ENCODE data around the gene ENOX1.

ENOX1 gene

DNA sequence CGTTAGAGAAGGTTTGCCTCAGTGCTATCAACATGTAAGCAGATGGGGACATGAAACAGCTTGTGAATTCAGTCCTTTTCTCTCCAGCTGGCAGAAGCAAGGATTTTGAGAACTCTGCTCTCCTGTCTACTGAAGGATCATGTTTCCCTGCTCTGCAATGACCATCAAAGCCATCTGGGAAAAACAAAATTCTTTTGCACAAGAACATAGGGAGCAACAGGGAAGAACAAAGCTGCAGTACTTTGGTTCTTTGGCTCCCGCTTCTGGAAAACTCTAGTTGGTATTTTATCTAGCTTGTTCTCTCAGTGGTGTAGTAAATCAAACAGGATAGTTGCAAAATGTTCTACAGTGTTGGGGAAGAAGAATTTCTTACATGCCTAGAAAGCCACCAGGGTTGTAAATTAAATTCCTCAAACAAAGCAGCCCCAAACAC lies 270.4 kb downstream of the ENOX1 start:
- no peak for TF ChIP-seq POLR2AphosphoS5 (IDR thresholded peaks at IDR 0.05; ENCODE audit: borderline replicate concordance, low read depth, low read length)
- no peak for TF ChIP-seq FOXP2 (optimal IDR thresholded peaks at IDR 0.05; ENCODE audit: control extremely low read depth, extremely low read length, insufficient read depth)
- TF ChIP-seq EZH2 (IDR thresholded peaks at IDR 0.05): no peak
- Histone ChIP-seq H3K4me3 (no peak overlapping the region), H3K27ac (no peak overlapping the region), H3K9me3 (ENCODE audit: low read depth, low read length) (no peaks in the 10 kb centered on the region), H3K36me3 (ENCODE audit: insufficient read depth, low read length) (no peaks in the 10 kb centered on the region), H3K9ac (ENCODE audit: insufficient read length) (no peak overlapping the region)
- no peak for DNase-seq (ENCODE audit: low read depth, low spot score)

DNA sequence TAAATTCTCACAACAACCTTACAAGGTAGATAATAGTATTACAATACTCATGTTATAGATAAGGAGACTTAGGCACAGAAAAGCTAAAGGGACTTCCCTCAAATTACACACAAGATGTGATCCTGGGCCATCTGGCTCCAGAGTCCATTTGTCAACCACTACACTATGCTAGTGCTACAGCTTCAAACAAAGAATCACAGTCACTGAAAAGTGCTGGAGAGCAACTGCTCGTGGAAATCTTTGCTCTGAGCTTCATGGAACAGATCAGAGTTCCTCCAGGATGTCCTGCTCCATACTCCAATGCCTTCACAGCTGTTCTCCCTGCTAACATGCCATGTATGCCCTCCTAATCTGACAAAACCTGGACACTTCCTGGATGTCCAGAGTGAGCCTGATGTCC lies 271.2 kb downstream of the ENOX1 start:
- TF ChIP-seq EZH2 (IDR thresholded peaks at IDR 0.05): no peak
- TF ChIP-seq FOXP2 (optimal IDR thresholded peaks at IDR 0.05; ENCODE audit: control extremely low read depth, extremely low read length, insufficient read depth): no peak
- TF ChIP-seq POLR2AphosphoS5 (IDR thresholded peaks at IDR 0.05; ENCODE audit: borderline replicate concordance, low read depth, low read length): no peak
- Histone ChIP-seq H3K4me3 (no peak overlapping the region), H3K27ac (no peak overlapping the region), H3K9ac (ENCODE audit: insufficient read length) (no peak overlapping the region), H3K9me3 (ENCODE audit: low read depth, low read length) (no peaks in the 10 kb centered on the region), H3K36me3 (ENCODE audit: insufficient read depth, low read length) (no peaks in the 10 kb centered on the region)
- no peak for DNase-seq (ENCODE audit: low read depth, low spot score)

DNA sequence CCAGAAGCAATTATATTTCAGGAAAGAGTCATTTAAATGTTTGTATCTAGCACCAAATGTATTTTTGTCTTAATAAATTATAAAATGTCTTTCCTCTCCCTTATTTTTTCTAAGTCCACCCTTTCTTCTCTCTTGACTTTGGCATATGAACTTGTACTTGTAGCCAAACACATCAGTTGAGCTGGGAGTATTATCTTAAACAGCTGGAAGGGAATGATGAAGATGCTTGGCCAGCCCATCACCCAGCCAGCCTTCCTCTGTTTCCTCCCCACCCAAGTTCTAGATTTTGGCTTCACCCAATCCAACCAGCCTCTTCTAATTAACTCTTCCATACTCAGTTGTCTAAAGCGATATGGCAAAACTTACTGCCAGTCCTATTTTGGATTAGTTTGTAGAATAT lies 272.5 kb downstream of the ENOX1 start:
- no peak overlapping the region for H3K4me3 ChIP-seq
- no peak overlapping the region for H3K27ac ChIP-seq
- TF ChIP-seq EZH2 (IDR thresholded peaks at IDR 0.05) (no peak), POLR2AphosphoS5 (IDR thresholded peaks at IDR 0.05; ENCODE audit: borderline replicate concordance, low read depth, low read length) (no peak), FOXP2 (optimal IDR thresholded peaks at IDR 0.05; ENCODE audit: control extremely low read depth, extremely low read length, insufficient read depth) (no peak)
- no peak overlapping the region for H3K9ac ChIP-seq (ENCODE audit: insufficient read length)
- no peaks in the 10 kb centered on the region for H3K9me3 ChIP-seq (ENCODE audit: low read depth, low read length)
- no peaks in the 10 kb centered on the region for H3K36me3 ChIP-seq (ENCODE audit: insufficient read depth, low read length)
- no peak for DNase-seq (ENCODE audit: low read depth, low spot score)

DNA sequence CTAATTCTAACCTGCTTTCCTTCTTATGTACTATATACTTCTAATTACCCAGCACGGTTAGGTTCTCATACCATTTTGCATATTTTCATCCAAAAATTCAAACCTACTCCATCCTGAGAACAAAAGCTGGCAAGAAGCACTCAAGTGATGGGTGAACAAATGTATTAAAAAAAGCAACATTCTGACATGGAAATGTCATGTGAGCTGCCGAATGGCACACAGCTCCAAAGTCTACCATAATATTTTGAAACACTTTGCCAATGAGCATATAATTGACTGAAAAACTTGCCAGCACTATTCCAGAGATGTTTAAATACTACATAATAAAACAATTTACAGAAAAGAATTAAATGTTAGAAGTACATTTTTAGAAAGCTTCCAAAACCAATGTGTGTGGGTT lies 274.6 kb downstream of the ENOX1 start:
- DNase-seq (ENCODE audit: low read depth, low spot score): no peak
- Histone ChIP-seq H3K36me3 (ENCODE audit: insufficient read depth, low read length) (no peaks in the 10 kb centered on the region), H3K9me3 (ENCODE audit: low read depth, low read length) (no peaks in the 10 kb centered on the region), H3K27ac (no peak overlapping the region), H3K4me3 (no peak overlapping the region), H3K9ac (ENCODE audit: insufficient read length) (no peak overlapping the region)
- no peak for TF ChIP-seq EZH2 (IDR thresholded peaks at IDR 0.05)
- no peak for TF ChIP-seq FOXP2 (optimal IDR thresholded peaks at IDR 0.05; ENCODE audit: control extremely low read depth, extremely low read length, insufficient read depth)
- no peak for TF ChIP-seq POLR2AphosphoS5 (IDR thresholded peaks at IDR 0.05; ENCODE audit: borderline replicate concordance, low read depth, low read length)

DNA sequence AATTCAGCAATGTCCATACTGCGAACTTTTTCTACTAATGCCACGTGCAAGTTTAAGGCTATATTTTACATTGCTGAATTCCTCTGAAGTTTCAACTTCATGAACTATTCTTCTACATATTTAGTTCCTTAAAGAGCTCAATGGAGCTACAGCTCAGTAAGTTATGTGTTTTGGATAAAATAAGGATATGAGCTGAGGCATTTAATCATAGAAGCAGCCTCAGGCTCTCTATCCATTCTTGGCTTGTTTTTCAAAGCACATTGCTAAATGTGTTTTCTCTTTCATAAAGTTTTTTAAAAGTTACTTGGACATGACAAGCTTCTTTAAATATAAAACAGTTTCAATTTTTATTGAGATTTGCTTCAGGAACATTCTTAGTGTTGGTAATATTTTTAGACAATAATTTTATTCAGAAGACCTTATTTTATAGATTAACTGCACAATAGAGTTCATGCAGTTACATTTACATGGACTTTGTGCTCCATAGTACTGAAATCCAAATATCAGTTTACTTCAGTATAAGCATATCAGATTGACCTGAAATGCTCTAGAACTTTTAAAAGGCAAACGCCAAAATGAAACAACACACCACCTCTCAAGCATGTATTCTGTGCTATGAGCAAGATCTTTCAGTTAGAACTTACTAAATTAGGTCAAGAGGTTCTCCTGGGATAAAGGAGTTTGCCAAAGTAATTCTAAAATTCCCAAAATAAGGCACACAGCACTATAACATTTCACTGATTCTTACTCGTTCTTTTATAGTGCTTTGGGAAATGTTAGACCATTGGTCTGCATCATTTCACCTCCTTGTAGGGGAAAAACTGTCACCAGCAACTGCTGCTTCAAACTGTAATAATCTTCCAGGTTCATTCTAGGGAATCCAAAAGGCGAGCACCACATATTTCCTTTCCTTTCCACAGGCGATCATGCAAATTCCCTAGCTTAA lies 275.5 kb downstream of the ENOX1 start:
- Histone ChIP-seq H3K27ac (no peak overlapping the region), H3K9me3 (ENCODE audit: low read depth, low read length) (no peaks in the 10 kb centered on the region), H3K9ac (ENCODE audit: insufficient read length) (no peak overlapping the region), H3K36me3 (ENCODE audit: insufficient read depth, low read length) (no peaks in the 10 kb centered on the region), H3K4me3 (no peak overlapping the region)
- DNase-seq (ENCODE audit: low read depth, low spot score): no peak
- TF ChIP-seq FOXP2 (optimal IDR thresholded peaks at IDR 0.05; ENCODE audit: control extremely low read depth, extremely low read length, insufficient read depth) (no peak), POLR2AphosphoS5 (IDR thresholded peaks at IDR 0.05; ENCODE audit: borderline replicate concordance, low read depth, low read length) (no peak), EZH2 (IDR thresholded peaks at IDR 0.05) (no peak)

DNA sequence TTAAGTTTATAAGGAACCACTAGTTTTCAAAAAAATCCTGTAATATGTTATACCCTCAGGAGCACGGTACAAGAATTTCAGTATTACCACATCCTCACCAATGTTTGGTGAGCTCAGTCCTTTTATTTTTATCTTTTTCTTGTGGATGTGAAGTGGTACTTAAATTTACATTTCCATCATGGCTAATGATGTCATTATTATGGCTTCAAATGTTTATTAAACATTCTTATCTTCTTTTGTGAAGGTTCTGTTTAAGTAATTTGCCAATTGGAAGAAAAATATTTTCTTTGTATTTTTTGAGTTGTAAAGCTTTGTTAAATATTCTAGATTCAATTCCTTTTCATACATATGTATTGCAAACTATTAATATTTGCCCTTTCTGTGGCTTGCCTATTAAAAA lies 291.0 kb downstream of the ENOX1 start:
- Histone ChIP-seq H3K4me3 (no peak overlapping the region), H3K36me3 (ENCODE audit: insufficient read depth, low read length) (no peaks in the 10 kb centered on the region), H3K27ac (no peak overlapping the region), H3K9ac (ENCODE audit: insufficient read length) (no peak overlapping the region), H3K9me3 (ENCODE audit: low read depth, low read length) (no peaks in the 10 kb centered on the region)
- DNase-seq (ENCODE audit: low read depth, low spot score): no peak
- TF ChIP-seq POLR2AphosphoS5 (IDR thresholded peaks at IDR 0.05; ENCODE audit: borderline replicate concordance, low read depth, low read length) (no peak), FOXP2 (optimal IDR thresholded peaks at IDR 0.05; ENCODE audit: control extremely low read depth, extremely low read length, insufficient read depth) (no peak), EZH2 (IDR thresholded peaks at IDR 0.05) (no peak)

DNA sequence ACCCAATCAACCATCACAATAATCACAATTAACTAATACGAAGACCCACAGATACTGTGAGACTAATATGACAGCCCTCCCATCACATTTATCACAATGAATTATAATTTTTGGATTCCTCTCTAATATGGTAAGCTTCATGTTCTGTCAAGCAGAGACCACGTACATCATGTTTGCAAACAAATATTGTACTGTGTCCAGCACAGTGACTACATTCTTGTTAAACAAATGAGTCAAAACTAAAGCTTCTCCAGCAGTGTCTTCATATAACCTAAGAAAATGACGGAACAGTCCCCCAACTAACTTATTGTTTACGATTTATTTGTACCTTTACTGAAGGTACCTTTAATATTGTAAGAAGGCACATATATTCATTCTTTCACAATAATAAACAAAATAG lies 292.6 kb downstream of the ENOX1 start:
- TF ChIP-seq POLR2AphosphoS5 (IDR thresholded peaks at IDR 0.05; ENCODE audit: borderline replicate concordance, low read depth, low read length): no peak
- no peak for TF ChIP-seq EZH2 (IDR thresholded peaks at IDR 0.05)
- TF ChIP-seq FOXP2 (optimal IDR thresholded peaks at IDR 0.05; ENCODE audit: control extremely low read depth, extremely low read length, insufficient read depth): no peak
- no peak overlapping the region for H3K9ac ChIP-seq (ENCODE audit: insufficient read length)
- H3K27ac ChIP-seq: no peak overlapping the region

DNA sequence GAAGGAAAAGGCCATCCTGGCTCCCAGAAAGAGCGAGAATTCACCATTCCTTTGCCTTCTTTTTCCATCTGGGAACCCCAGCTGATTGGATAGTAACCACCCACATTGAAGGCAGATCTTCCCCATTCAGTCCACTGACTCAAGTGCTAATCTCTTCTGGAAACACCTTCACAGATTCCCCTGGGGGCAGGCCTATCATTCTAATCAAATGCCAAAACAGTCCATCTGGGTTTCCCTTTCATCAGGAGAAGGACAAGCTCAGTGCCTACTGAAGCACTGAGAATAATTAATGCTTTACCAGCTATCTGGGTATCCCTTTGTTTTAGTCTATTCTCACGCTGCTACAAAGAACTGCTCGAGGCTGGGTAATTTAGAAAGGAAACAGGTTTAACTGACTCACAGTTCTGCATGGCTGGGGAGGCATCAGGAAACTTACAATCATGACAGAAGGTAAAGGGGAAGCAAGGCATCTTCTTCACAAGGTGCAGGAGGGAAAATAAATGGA lies 293.2 kb downstream of the ENOX1 start:
- Histone ChIP-seq H3K4me3 (no peak overlapping the region), H3K9me3 (ENCODE audit: low read depth, low read length) (no peaks in the 10 kb centered on the region), H3K36me3 (ENCODE audit: insufficient read depth, low read length) (no peaks in the 10 kb centered on the region), H3K9ac (ENCODE audit: insufficient read length) (no peak overlapping the region), H3K27ac (no peak overlapping the region)
- no peak for DNase-seq (ENCODE audit: low read depth, low spot score)
- TF ChIP-seq FOXP2 (optimal IDR thresholded peaks at IDR 0.05; ENCODE audit: control extremely low read depth, extremely low read length, insufficient read depth) (no peak), POLR2AphosphoS5 (IDR thresholded peaks at IDR 0.05; ENCODE audit: borderline replicate concordance, low read depth, low read length) (no peak), EZH2 (IDR thresholded peaks at IDR 0.05) (no peak)

More for the DNA sequence above, 292.6 kb downstream of the ENOX1 start:
- Histone ChIP-seq H3K36me3 (ENCODE audit: insufficient read depth, low read length) (no peaks in the 10 kb centered on the region), H3K9me3 (ENCODE audit: low read depth, low read length) (no peaks in the 10 kb centered on the region), H3K4me3 (no peak overlapping the region)
- no peak for DNase-seq (ENCODE audit: low read depth, low spot score)

All from SK-N-MC (cell line).